OCI-LY7 (cell line): ENCODE measurements around the gene OR56A4. TPM values are rescaled to one million over a fixed set of nuclear protein-coding genes. Genes with fewer than 3 reads are reported as not detected.

Source experiments
- BruUV-seq: library from RNA; stranded (reverse); fragments of 400-500 nt; replicated peaks from 2 replicates; lab custom pipeline; 2021; lab: Mats Ljungman, UMichigan
- CTCF ChIA-PET: fragments of 300-600 bp; sonication (Branson Sonifier 250); formaldehyde crosslinking; loops from one replicate; lab custom pipeline; 2022; ENCODE audit warnings: antibody characterized with exemption; ENCODE audit not compliant: unreplicated experiment; lab: Charles Lee
- POLR2A ChIA-PET: fragments of 300-600 bp; sonication (Branson Sonifier 250); formaldehyde crosslinking; loops from one replicate; lab custom pipeline; 2022; ENCODE audit warnings: antibody characterized with exemption; lab: Charles Lee
- DNase-seq: peaks from one replicate; pipeline ENCODE4 v3.0.0-alpha.2; 2015; ENCODE audit warnings: low spot score
- H2AFZ ChIP-seq: fragments of 200-600 bp; sonication (generic), shearing (Covaris generic); 2 replicates; pipeline ENCODE4 v1.6.1; 2014; ENCODE audit warnings: mild to moderate bottlenecking, antibody characterized with exemption, low read length, moderate library complexity
- H3K27ac ChIP-seq: fragments of 200-600 bp; sonication (generic); 2 replicates; pipeline ENCODE4 v1.5.1; 2014; ENCODE audit warnings: mixed run types, low read depth, mild to moderate bottlenecking, moderate library complexity, low read length, inconsistent platforms; ENCODE audit not compliant: poor library complexity, severe bottlenecking
- H3K36me3 ChIP-seq: fragments of 200-600 bp; sonication (generic); 2 replicates; pipeline ENCODE4 v1.6.1; 2014; ENCODE audit warnings: mild to moderate bottlenecking, antibody characterized with exemption, low read length, moderate library complexity, mixed read lengths; ENCODE audit not compliant: insufficient read depth
- H3K4me1 ChIP-seq: fragments of 200-600 bp; sonication (generic); 2 replicates; pipeline ENCODE4 v1.5.1; 2014; ENCODE audit warnings: mild to moderate bottlenecking, low read length; ENCODE audit not compliant: insufficient read depth, poor library complexity, severe bottlenecking
- H3K4me2 ChIP-seq: fragments of 200-600 bp; sonication (generic); 2 replicates; pipeline ENCODE4 v1.6.1; 2014; ENCODE audit warnings: mild to moderate bottlenecking, low read length
- H3K4me3 ChIP-seq: fragments of 200-600 bp; sonication (generic); 2 replicates; pipeline ENCODE4 v1.5.1; 2014; ENCODE audit warnings: mild to moderate bottlenecking, low read depth, low read length; ENCODE audit not compliant: poor library complexity, severe bottlenecking
- H3K79me2 ChIP-seq: fragments of 200-600 bp; sonication (generic); 2 replicates; pipeline ENCODE4 v1.6.1; 2016; ENCODE audit warnings: low read depth, mild to moderate bottlenecking, low read length, moderate library complexity, mixed read lengths; ENCODE audit not compliant: insufficient read depth
- H3K9me2 ChIP-seq: fragments of 200-600 bp; sonication (generic); 2 replicates; pipeline ENCODE4 v1.6.1; 2016; ENCODE audit warnings: mild to moderate bottlenecking, low read length, mixed read lengths; ENCODE audit not compliant: insufficient read depth
- H3K9me3 ChIP-seq: fragments of 200-600 bp; sonication (generic); 2 replicates; pipeline ENCODE4 v1.6.1; 2014; ENCODE audit warnings: mild to moderate bottlenecking, mixed run types, low read length, mixed read lengths
- H4K20me1 ChIP-seq: fragments of 200-600 bp; sonication (generic); 2 replicates; pipeline ENCODE4 v1.6.1; 2014; ENCODE audit warnings: mild to moderate bottlenecking, antibody characterized with exemption, low read length, moderate library complexity, mixed read lengths; ENCODE audit not compliant: insufficient read depth
- CTCF ChIP-seq: fragments of 200-600 bp; sonication (generic); conservative IDR thresholded peaks from 2 replicates; pipeline ENCODE4 v1.5.1; 2014; ENCODE audit warnings: mild to moderate bottlenecking, antibody characterized with exemption, low read length, moderate library complexity, mixed read lengths
- EZH2phosphoT487 ChIP-seq: fragments of 200-600 bp; sonication (generic); IDR thresholded peaks from 2 replicates; pipeline ENCODE4 v1.6.1; 2018; ENCODE audit warnings: low read depth, borderline replicate concordance, mild to moderate bottlenecking, mixed run types, antibody characterized with exemption, low read length, moderate library complexity, mixed read lengths
- intact Hi-C: fragments of 100-400 bp; cut with micrococcal nuclease; formaldehyde crosslinking; loops from one replicate; pipeline ENCODE4 v1.10.0; 2022; ENCODE audit not compliant: unreplicated experiment
- total RNA-seq, 2 experiments: library from RNA; depleted of rRNA in 1 of 2; stranded (reverse); fragments of >200 nt in 1 of 2; shearing (Covaris generic) in 1 of 2; gene quantifications; 2 replicates each; pipeline ENCODE4 v1.2.3, GENCODE V29; 2014 to 2022

OR56A4 gene
- total RNA-seq, 2 experiments from 2014 or later, result 0.11 TPM; not detected in 1

DNA sequence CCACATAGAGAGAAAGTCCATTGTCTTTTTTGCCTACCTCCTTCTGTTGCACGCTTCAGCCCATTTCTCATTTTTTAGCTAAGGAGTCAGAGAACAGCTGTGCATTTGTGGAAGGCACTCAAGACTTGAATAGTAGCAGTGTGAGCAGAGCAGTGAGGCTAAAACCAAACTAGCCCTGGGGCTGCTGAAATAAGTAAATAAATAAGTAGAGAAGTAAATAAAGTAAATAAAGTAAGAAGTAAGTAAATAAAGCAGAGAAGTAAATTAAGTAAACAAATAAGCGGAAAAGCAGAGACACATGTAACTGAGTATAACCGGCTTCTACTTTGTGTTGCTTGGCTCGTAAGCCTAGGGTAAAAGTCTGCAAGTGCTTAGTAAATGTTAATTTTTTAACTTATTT, 17.5 kb downstream of the OR56A4 start:
- no peaks in the 10 kb centered on the region for H3K9me3 ChIP-seq
- no peak overlapping the region for H3K4me2 ChIP-seq
- intact Hi-C loops, result no loop called here
- H3K4me3 ChIP-seq, result no peak overlapping the region
- no peak overlapping the region for H2AFZ ChIP-seq
- TF ChIP-seq EZH2phosphoT487, result no peak
- TF ChIP-seq CTCF, result no peak
- H3K36me3 ChIP-seq, result no peaks in the 10 kb centered on the region
- H3K9me2 ChIP-seq, result no peaks in the 10 kb centered on the region
- no peaks in the 10 kb centered on the region for H4K20me1 ChIP-seq
- ChIA-PET POLR2A (no interaction called here), CTCF (no interaction called here)
- no peak for DNase-seq
- no peaks in the 10 kb centered on the region for H3K79me2 ChIP-seq
- BruUV-seq, result no TSS peak
- H3K27ac ChIP-seq, result no peak overlapping the region
- no peaks in the 10 kb centered on the region for H3K4me1 ChIP-seq

DNA sequence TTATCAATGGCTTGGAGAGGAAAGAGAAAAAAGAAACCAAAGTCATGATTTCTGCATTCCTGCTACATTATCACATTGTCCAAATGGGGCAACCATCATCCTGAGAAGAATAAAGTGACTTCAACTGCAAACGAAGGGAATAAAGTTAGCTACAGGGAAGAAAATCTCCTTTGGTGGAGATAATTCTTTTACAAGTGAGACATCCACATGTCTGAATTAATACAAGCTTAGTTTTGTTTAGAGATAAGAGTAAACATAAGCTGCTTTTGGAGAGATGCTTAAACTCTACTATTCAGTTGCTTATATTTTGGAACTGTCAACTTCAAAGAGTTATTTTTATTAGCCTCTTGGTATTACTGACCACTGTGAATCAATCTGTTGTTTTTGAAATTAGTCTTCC, 19.9 kb downstream of the OR56A4 start, which contains the start of gene OR52L1:
TSS of gene OR52L1 (minus strand) at position 101 of the 400 bp plus-strand sequence. CDS start at position 46, 55 bp downstream.
- Histone ChIP-seq H3K9me3 (no peaks in the 10 kb centered on the region), H2AFZ (no peak within 1 kb of the TSS), H3K36me3 (no peaks in the 10 kb centered on the region), H3K27ac (no peak within 1 kb of the TSS), H3K4me2 (no peak within 1 kb of the TSS), H4K20me1 (no peaks in the 10 kb centered on the region), H3K9me2 (no peaks in the 10 kb centered on the region), H3K4me1 (no peaks in the 10 kb centered on the region), H3K4me3 (no peak within 1 kb of the TSS), H3K79me2 (no peaks in the 10 kb centered on the region)
- no TSS peak for BruUV-seq
- DNase-seq, result no peak
- intact Hi-C loops, result no loop called here
- CTCF ChIA-PET, result no interaction called here
- TF ChIP-seq EZH2phosphoT487 (no peak), CTCF (no peak)
- POLR2A ChIA-PET, result no interaction called here

- intact Hi-C loops, result no loop called here
- no peak overlapping the region for H3K4me3 ChIP-seq
- CTCF ChIA-PET, result no interaction called here
Measured at GRCh38 chr11:5983443-5983842, 23.3 kb downstream of the OR56A4 start.

More at GRCh38 chr11:5983443-5983842, 23.3 kb downstream of the OR56A4 start:
- Histone ChIP-seq H3K9me3 (no peaks in the 10 kb centered on the region), H3K4me2 (no peak overlapping the region), H2AFZ (no peak overlapping the region), H3K4me1 (no peaks in the 10 kb centered on the region), H4K20me1 (no peaks in the 10 kb centered on the region), H3K79me2 (no peaks in the 10 kb centered on the region), H3K27ac (no peak overlapping the region), H3K36me3 (no peaks in the 10 kb centered on the region), H3K9me2 (no peaks in the 10 kb centered on the region)
- DNase-seq, result no peak
- TF ChIP-seq CTCF, result no peak; the same call in 1 of the 2 replicates
- no peak for TF ChIP-seq EZH2phosphoT487
- POLR2A ChIA-PET, result no interaction called here
- BruUV-seq, result no TSS peak
